OCI-LY7 (cell line): ENCODE measurements around the gene CAMSAP2. TPM values are rescaled to one million over a fixed set of nuclear protein-coding genes. Genes with fewer than 3 reads are reported as not detected.

Experiments
- BruUV-seq: library from RNA; stranded (reverse); fragments of 400-500 nt; replicated peaks from 2 replicates; lab custom pipeline; 2021; lab: Mats Ljungman, UMichigan
- CTCF ChIA-PET: fragments of 300-600 bp; sonication (Branson Sonifier 250); formaldehyde crosslinking; loops from one replicate; lab custom pipeline; 2022; ENCODE audit warnings: antibody characterized with exemption; ENCODE audit not compliant: unreplicated experiment; lab: Charles Lee
- POLR2A ChIA-PET: fragments of 300-600 bp; sonication (Branson Sonifier 250); formaldehyde crosslinking; loops from one replicate; lab custom pipeline; 2022; ENCODE audit warnings: antibody characterized with exemption; lab: Charles Lee
- DNase-seq: peaks from one replicate; pipeline ENCODE4 v3.0.0-alpha.2; 2015; ENCODE audit warnings: low spot score
- H2AFZ ChIP-seq: fragments of 200-600 bp; sonication (generic), shearing (Covaris generic); 2 replicates; pipeline ENCODE4 v1.6.1; 2014; ENCODE audit warnings: mild to moderate bottlenecking, antibody characterized with exemption, low read length, moderate library complexity
- H3K27ac ChIP-seq: fragments of 200-600 bp; sonication (generic); 2 replicates; pipeline ENCODE4 v1.5.1; 2014; ENCODE audit warnings: mixed run types, low read depth, mild to moderate bottlenecking, moderate library complexity, low read length, inconsistent platforms; ENCODE audit not compliant: poor library complexity, severe bottlenecking
- H3K36me3 ChIP-seq: fragments of 200-600 bp; sonication (generic); 2 replicates; pipeline ENCODE4 v1.6.1; 2014; ENCODE audit warnings: mild to moderate bottlenecking, antibody characterized with exemption, low read length, moderate library complexity, mixed read lengths; ENCODE audit not compliant: insufficient read depth
- H3K4me1 ChIP-seq: fragments of 200-600 bp; sonication (generic); 2 replicates; pipeline ENCODE4 v1.5.1; 2014; ENCODE audit warnings: mild to moderate bottlenecking, low read length; ENCODE audit not compliant: insufficient read depth, poor library complexity, severe bottlenecking
- H3K4me2 ChIP-seq: fragments of 200-600 bp; sonication (generic); 2 replicates; pipeline ENCODE4 v1.6.1; 2014; ENCODE audit warnings: mild to moderate bottlenecking, low read length
- H3K4me3 ChIP-seq: fragments of 200-600 bp; sonication (generic); 2 replicates; pipeline ENCODE4 v1.5.1; 2014; ENCODE audit warnings: mild to moderate bottlenecking, low read depth, low read length; ENCODE audit not compliant: poor library complexity, severe bottlenecking
- H3K79me2 ChIP-seq: fragments of 200-600 bp; sonication (generic); 2 replicates; pipeline ENCODE4 v1.6.1; 2016; ENCODE audit warnings: low read depth, mild to moderate bottlenecking, low read length, moderate library complexity, mixed read lengths; ENCODE audit not compliant: insufficient read depth
- H3K9me2 ChIP-seq: fragments of 200-600 bp; sonication (generic); 2 replicates; pipeline ENCODE4 v1.6.1; 2016; ENCODE audit warnings: mild to moderate bottlenecking, low read length, mixed read lengths; ENCODE audit not compliant: insufficient read depth
- H3K9me3 ChIP-seq: fragments of 200-600 bp; sonication (generic); 2 replicates; pipeline ENCODE4 v1.6.1; 2014; ENCODE audit warnings: mild to moderate bottlenecking, mixed run types, low read length, mixed read lengths
- H4K20me1 ChIP-seq: fragments of 200-600 bp; sonication (generic); 2 replicates; pipeline ENCODE4 v1.6.1; 2014; ENCODE audit warnings: mild to moderate bottlenecking, antibody characterized with exemption, low read length, moderate library complexity, mixed read lengths; ENCODE audit not compliant: insufficient read depth
- EZH2phosphoT487 ChIP-seq: fragments of 200-600 bp; sonication (generic); IDR thresholded peaks from 2 replicates; pipeline ENCODE4 v1.6.1; 2018; ENCODE audit warnings: low read depth, borderline replicate concordance, mild to moderate bottlenecking, mixed run types, antibody characterized with exemption, low read length, moderate library complexity, mixed read lengths
- intact Hi-C: fragments of 100-400 bp; cut with micrococcal nuclease; formaldehyde crosslinking; loops from one replicate; pipeline ENCODE4 v1.10.0; 2022; ENCODE audit not compliant: unreplicated experiment
- total RNA-seq, 2 experiments: library from RNA; depleted of rRNA in 1 of 2; stranded (reverse); fragments of >200 nt in 1 of 2; shearing (Covaris generic) in 1 of 2; gene quantifications; 2 replicates each; pipeline ENCODE4 v1.2.3, GENCODE V29; 2014 to 2022
- TF ChIP-seq, protein P1 (sequence below): fragments of 200-600 bp; sonication (generic); conservative IDR thresholded peaks from 2 replicates; pipeline ENCODE4 v1.5.1; 2014; ENCODE audit warnings: mild to moderate bottlenecking, antibody characterized with exemption, low read length, moderate library complexity, mixed read lengths

CAMSAP2 gene
- total RNA-seq, 2 experiments from 2014 or later, result 9.2 to 14.9 TPM

DNA sequence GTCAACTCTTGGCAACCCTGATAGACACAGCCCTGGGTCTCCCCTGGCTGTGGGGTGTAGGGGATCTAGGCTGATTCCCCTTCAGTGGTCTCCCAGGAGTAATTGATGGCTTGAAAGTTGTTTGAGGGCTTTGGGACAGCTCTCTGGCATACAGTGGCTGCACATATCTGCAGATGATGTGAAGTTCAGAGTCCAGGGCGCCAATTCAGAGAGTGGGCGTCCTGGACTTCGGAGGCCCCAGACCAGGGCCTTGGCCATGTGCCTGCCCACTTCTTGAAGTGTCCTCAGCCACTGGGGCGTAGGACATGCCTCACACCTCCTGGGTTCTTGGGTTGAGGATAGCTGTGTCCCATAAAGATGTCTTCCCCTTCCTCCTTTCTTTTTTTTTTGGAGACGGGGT lies 158.6 kb downstream of the CAMSAP2 start:
- Histone ChIP-seq H3K79me2 (no peaks in the 10 kb centered on the region), H3K4me1 (no peaks in the 10 kb centered on the region), H3K9me3 (no peaks in the 10 kb centered on the region), H2AFZ (no peak overlapping the region), H3K9me2 (no peaks in the 10 kb centered on the region), H3K4me2 (no peak overlapping the region), H4K20me1 (no peaks in the 10 kb centered on the region), H3K36me3 (no peaks in the 10 kb centered on the region), H3K4me3 (no peak overlapping the region), H3K27ac (no peak overlapping the region)
- intact Hi-C loops, result no loop called here
- BruUV-seq, result no TSS peak
- DNase-seq, result no peak
- TF ChIP-seq, protein P1, sequence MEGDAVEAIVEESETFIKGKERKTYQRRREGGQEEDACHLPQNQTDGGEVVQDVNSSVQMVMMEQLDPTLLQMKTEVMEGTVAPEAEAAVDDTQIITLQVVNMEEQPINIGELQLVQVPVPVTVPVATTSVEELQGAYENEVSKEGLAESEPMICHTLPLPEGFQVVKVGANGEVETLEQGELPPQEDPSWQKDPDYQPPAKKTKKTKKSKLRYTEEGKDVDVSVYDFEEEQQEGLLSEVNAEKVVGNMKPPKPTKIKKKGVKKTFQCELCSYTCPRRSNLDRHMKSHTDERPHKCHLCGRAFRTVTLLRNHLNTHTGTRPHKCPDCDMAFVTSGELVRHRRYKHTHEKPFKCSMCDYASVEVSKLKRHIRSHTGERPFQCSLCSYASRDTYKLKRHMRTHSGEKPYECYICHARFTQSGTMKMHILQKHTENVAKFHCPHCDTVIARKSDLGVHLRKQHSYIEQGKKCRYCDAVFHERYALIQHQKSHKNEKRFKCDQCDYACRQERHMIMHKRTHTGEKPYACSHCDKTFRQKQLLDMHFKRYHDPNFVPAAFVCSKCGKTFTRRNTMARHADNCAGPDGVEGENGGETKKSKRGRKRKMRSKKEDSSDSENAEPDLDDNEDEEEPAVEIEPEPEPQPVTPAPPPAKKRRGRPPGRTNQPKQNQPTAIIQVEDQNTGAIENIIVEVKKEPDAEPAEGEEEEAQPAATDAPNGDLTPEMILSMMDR, result no peak
- no peak for TF ChIP-seq EZH2phosphoT487
- ChIA-PET POLR2A (interaction anchor here (0.7 to 1.3 kb wide), 2 partner anchors 10 to 11 kb away, joined by 3 to 4 read pairs; no protein-coding TSS in a partner anchor), CTCF (no interaction called here)

DNA sequence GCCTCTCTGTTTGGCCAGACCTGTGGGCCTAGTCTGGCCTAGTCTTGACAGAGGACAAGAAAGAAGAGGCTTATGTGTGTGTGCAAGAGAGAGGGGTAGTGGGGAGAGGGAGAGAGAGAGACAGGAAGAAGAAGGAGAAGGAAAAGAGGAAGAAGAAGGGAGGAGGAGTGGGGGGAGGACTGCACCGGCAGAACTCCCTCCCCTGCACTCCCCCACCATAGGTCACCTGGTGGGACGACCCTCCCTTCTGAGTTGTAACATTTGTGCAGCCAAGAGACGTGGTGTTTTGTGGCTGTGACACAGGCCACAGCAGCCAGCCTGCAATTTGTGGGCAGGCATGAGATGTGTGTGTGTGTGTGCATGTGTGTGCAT lies 160.3 kb downstream of the CAMSAP2 start:
- POLR2A ChIA-PET, result interaction anchor here (0.7 to 1.0 kb wide), 2 partner anchors 53 to 199 kb away, joined by 3 read pairs; no protein-coding TSS in a partner anchor
- CTCF ChIA-PET, result no interaction called here
- H3K4me1 ChIP-seq, result no peaks in the 10 kb centered on the region

DNA sequence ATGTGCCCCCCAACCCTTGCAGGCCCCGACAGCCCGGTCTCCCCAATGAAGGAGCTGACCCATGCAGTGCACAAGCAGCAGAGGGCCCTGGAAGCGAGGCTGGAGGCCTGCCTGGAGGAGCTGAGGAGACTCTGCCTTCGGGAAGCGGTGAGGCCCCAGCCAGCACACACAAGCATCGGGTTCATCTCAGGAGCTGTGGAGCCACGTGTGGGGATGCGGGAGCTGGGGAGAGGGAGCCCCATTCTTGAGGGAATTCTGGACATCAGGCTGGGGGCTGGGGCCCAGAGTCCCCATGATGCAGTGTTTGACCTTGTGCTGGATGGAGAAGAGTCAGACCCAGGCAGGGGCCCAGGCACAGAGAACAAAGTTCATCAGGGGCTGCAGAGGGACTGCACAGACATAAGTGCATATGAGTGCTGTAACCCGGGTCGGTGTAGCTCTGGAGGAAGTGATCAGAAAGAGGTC lies 160.8 kb downstream of the CAMSAP2 start:
- no peak overlapping the region for H3K27ac ChIP-seq
- CTCF ChIA-PET, result interaction anchor here (0.6 kb wide), 1 partner anchor 374 kb away, joined by 3 read pairs; no protein-coding TSS in a partner anchor

More for the DNA sequence above, 160.3 kb downstream of the CAMSAP2 start:
- H3K27ac ChIP-seq, result no peak overlapping the region
- no peaks in the 10 kb centered on the region for H3K79me2 ChIP-seq
- intact Hi-C loops, result no loop called here
- no peak for DNase-seq
- no peaks in the 10 kb centered on the region for H3K9me2 ChIP-seq
- H4K20me1 ChIP-seq, result no peaks in the 10 kb centered on the region
- no peaks in the 10 kb centered on the region for H3K36me3 ChIP-seq
- H2AFZ ChIP-seq, result no peak overlapping the region
- no peak for TF ChIP-seq EZH2phosphoT487
- TF ChIP-seq, protein P1, result no peak
- BruUV-seq, result no TSS peak
- no peaks in the 10 kb centered on the region for H3K9me3 ChIP-seq
- H3K4me3 ChIP-seq, result no peak overlapping the region
- H3K4me2 ChIP-seq, result no peak overlapping the region

More for the DNA sequence above, 160.8 kb downstream of the CAMSAP2 start:
- Histone ChIP-seq H2AFZ (no peak overlapping the region), H3K4me3 (no peak overlapping the region), H4K20me1 (no peaks in the 10 kb centered on the region), H3K9me3 (no peaks in the 10 kb centered on the region), H3K79me2 (no peaks in the 10 kb centered on the region), H3K36me3 (no peaks in the 10 kb centered on the region), H3K9me2 (no peaks in the 10 kb centered on the region), H3K4me1 (no peaks in the 10 kb centered on the region), H3K4me2 (no peak overlapping the region)
- intact Hi-C loops, result no loop called here
- POLR2A ChIA-PET, result interaction anchor here (0.7 to 1.0 kb wide), 2 partner anchors 53 to 198 kb away, joined by 3 read pairs; no protein-coding TSS in a partner anchor
- TF ChIP-seq, protein P1, result no peak
- no peak for DNase-seq
- no TSS peak for BruUV-seq
